ENCODE data around the gene ARID4B. TPM values are rescaled to one million over a fixed set of nuclear protein-coding genes. Genes with fewer than 3 reads are reported as not detected.

ARID4B gene
- total and polyA plus RNA-seq, 2 donors (not counting 3 experiments of a cell fraction or from before 2014, with no cell fraction given), result 6.7 to 40.7 TPM

DNA sequence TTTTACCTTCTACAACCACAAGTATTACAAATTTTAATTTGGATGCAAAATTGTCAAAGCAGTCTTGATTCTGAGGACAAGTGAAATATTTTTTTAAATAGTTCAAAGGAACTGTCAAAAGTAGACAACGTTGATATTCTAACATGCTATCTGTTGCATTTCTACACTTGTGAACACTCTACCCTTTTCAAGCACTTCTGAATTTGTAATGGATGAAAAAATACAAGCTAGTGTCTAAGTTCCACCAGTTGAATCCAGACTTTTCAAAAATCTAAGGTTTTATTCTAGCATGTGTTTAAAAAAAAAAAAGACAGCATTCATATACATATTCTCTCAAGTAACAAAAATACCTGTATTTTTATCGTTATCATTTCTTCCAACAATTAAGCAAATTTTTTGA lies 2.1 kb downstream of the ARID4B start:
- Histone ChIP-seq H3K9me1 (replicated peaks; ENCODE audit: control insufficient read depth, extremely low read depth, insufficient read depth, low read length) (no peaks in the 10 kb centered on the region), H3K9ac (replicated peaks; ENCODE audit: extremely low read depth, insufficient read depth, low read length) (peak overlapping the region; percentile 96), H3K79me2 (ENCODE audit: control insufficient read depth, insufficient read depth, low read length) (peaks cover 84% of the 10 kb centered on the region), H3K4me2 (ENCODE audit: insufficient read depth, low read length) (peak overlapping the region; percentile 97), H4K20me1 (replicated peaks; ENCODE audit: control insufficient read depth, extremely low read depth, insufficient read depth, low read length) (peaks cover 16% of the 10 kb centered on the region), H3K4me1 (ENCODE audit: control insufficient read depth, extremely low read depth, insufficient read depth, low read length) (peaks cover 25% of the 10 kb centered on the region), H3K4me3 (replicated peaks in 1 of 3; ENCODE audit: insufficient read depth in 1 of 3, low read depth in 1 of 3, low read length in 3 of 3) (peak overlapping the region in 1 of 3 experiments; percentile 82), H3K27me3 (ENCODE audit: control insufficient read depth in 2 of 2, insufficient read depth in 2 of 2, low read length in 2 of 2) (no peaks in the 10 kb centered on the region), H3K36me3 (ENCODE audit: control insufficient read depth in 2 of 2, extremely low read depth in 1 of 2, insufficient read depth in 2 of 2, low read length in 2 of 2) (peaks cover 0 to 1% of the 10 kb centered on the region in 2 experiments), H3K27ac (ENCODE audit: insufficient read depth, low read depth, low read length) (no peak overlapping the region), H2AFZ (ENCODE audit: low read depth, low read length) (no peak overlapping the region), H3K9me3 (replicated peaks; ENCODE audit: control insufficient read depth, insufficient read depth, low read length) (no peaks in the 10 kb centered on the region)
- intact Hi-C loops (cut with micrococcal nuclease), result loop anchor here (5.0 to 10.0 kb wide), 3 partner anchors 129 to 679 kb away; partner anchors contain the start of gene RBM34
- dilution Hi-C loops (cut with MboI; ENCODE audit: extremely low pct_ligation_motif_present, low sequenced_read_pairs), result no loop called here
- ChIA-PET CTCF (interaction anchor here (1.1 to 1.9 kb wide), 4 partner anchors 9 to 458 kb away, joined by 3 to 7 read pairs (median 5); no protein-coding TSS in a partner anchor), POLR2A (interaction anchor here (0.6 kb wide), 1 partner anchor 18 kb away, joined by 3 read pairs; no protein-coding TSS in a partner anchor)
- no TSS peak for BruUV-seq (replicated peaks)
- DNase-seq (ENCODE audit: low read depth, low spot score), result no peak
- TF ChIP-seq POLR2A (IDR thresholded peaks at IDR 0.05; ENCODE audit: low read depth, low read length), result no peak
- no peak for TF ChIP-seq POLR2AphosphoS5 (IDR thresholded peaks at IDR 0.05; ENCODE audit: insufficient read depth, low read depth, low read length)
- TF ChIP-seq, protein P1, sequence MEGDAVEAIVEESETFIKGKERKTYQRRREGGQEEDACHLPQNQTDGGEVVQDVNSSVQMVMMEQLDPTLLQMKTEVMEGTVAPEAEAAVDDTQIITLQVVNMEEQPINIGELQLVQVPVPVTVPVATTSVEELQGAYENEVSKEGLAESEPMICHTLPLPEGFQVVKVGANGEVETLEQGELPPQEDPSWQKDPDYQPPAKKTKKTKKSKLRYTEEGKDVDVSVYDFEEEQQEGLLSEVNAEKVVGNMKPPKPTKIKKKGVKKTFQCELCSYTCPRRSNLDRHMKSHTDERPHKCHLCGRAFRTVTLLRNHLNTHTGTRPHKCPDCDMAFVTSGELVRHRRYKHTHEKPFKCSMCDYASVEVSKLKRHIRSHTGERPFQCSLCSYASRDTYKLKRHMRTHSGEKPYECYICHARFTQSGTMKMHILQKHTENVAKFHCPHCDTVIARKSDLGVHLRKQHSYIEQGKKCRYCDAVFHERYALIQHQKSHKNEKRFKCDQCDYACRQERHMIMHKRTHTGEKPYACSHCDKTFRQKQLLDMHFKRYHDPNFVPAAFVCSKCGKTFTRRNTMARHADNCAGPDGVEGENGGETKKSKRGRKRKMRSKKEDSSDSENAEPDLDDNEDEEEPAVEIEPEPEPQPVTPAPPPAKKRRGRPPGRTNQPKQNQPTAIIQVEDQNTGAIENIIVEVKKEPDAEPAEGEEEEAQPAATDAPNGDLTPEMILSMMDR (IDR thresholded peaks at IDR 0.05; ENCODE audit: extremely low read depth in 1 of 2, insufficient read depth in 1 of 2, low read depth in 1 of 2, low read length in 2 of 2), result no peak
- TF ChIP-seq MYC (IDR thresholded peaks at IDR 0.05; ENCODE audit: low read depth, low read length), result no peak
- no peak for TF ChIP-seq EZH2 (IDR thresholded peaks at IDR 0.05; ENCODE audit: borderline replicate concordance, low read depth, low read length, severe bottlenecking)
- TF ChIP-seq GATA2 (IDR thresholded peaks at IDR 0.05; ENCODE audit: insufficient read depth, insufficient read length, low read depth, low read length), result no peak
- TF ChIP-seq JUN (IDR thresholded peaks at IDR 0.05; ENCODE audit: borderline replicate concordance, insufficient read depth, insufficient read length, low read depth), result no peak
- TF ChIP-seq FOS (IDR thresholded peaks at IDR 0.05; ENCODE audit: borderline replicate concordance, insufficient read depth, low read length), result no peak
- TF ChIP-seq, protein P2, sequence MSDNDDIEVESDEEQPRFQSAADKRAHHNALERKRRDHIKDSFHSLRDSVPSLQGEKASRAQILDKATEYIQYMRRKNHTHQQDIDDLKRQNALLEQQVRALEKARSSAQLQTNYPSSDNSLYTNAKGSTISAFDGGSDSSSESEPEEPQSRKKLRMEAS (IDR thresholded peaks at IDR 0.05; ENCODE audit: insufficient read depth, insufficient read length), result no peak
- no peak for FAIRE-seq
